ENCODE data around the gene ITGA5. TPM values are rescaled to one million over a fixed set of nuclear protein-coding genes. Genes with fewer than 3 reads are reported as not detected.

ITGA5 gene
- total and polyA plus RNA-seq, 9 of the 15 experiments (the other 6 are each of a cell fraction or from before 2014, with no cell fraction given) = 9.1 to 82.1 (median 47.4) TPM

DNA sequence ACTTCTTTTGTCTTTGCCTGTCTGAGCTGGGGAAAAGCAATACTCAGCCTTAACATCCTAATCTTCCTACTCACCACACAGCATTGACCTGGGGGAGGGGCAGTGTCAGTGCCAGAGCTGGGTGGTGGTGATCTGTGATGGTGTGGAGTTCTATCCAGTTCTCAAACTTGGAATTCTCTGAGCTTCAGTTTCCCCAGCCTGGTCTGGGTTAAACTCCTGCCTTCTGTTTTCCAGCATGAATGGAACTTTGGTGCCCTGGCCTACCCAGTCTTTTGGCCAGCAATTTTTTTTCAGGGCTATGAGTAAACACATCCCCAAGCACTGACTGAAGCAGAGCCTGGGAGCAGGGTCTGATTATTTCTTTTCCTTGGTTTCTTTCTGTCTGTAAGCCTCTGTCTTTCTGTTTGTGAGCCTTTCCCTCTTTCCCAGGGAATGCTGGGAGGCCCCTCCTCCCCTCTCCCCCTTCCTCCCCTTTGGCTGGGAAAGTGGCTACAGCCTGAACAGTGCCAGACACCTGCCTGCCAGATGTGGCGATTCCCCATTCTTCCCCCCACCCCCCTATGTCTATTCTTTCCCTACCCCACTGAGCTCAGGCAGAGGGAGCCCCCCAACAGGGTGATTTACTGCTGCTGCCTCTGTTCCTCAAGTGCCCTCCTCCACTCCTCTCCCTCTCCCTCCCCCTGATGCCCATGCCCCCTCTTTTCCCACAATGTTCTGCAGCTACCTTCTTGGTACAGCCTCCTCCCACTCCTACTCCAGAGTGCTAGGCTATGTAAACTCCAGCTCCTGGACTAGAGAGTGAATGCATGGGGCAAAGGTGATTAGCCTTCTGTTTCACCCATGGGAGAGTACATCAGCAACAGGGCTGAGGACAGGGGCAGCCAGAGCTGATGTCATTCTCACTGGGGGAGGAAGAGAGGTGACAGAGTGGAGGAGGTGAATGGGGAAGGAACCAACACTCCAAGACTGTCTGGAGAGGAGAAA lies 65.9 kb downstream of the ITGA5 start (continued):
- TF ChIP-seq, protein P1, sequence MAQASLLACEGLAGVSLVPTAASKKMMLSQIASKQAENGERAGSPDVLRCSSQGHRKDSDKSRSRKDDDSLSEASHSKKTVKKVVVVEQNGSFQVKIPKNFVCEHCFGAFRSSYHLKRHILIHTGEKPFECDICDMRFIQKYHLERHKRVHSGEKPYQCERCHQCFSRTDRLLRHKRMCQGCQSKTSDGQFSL (CRISPR knock-in tag; IDR thresholded peaks at IDR 0.05) = 0 out of 2 replicates have a peak, but pooled peaks have one; percentile 36
- TF ChIP-seq, protein P1 (tag; IDR thresholded peaks at IDR 0.05) = no peak
- TF ChIP-seq CGGBP1 (CRISPR knock-in tag; IDR thresholded peaks at IDR 0.05) (no peak), JUN (IDR thresholded peaks at IDR 0.05; ENCODE audit: borderline replicate concordance, low read depth, low read length) (peak; percentile 66; the same call in 1 of the 2 replicates), JUN (CRISPR knock-in tag; IDR thresholded peaks at IDR 0.05; ENCODE audit: borderline replicate concordance) (no peak), TEAD1 (CRISPR knock-in tag; IDR thresholded peaks at IDR 0.05) (no peak), ZNF121 (CRISPR knock-in tag; conservative IDR thresholded peaks at IDR 0.05) (no peak), SMAD2 (IDR thresholded peaks at IDR 0.05; ENCODE audit: low read depth, low read length) (no peak), HDGF (IDR thresholded peaks at IDR 0.05) (no peak), HDAC2 (IDR thresholded peaks at IDR 0.05) (no peak), FIP1L1 (IDR thresholded peaks at IDR 0.05; ENCODE audit: low read depth, low read length, poor library complexity, severe bottlenecking) (no peak), MTA1 (IDR thresholded peaks at IDR 0.05; ENCODE audit: borderline replicate concordance) (no peak), ZNF639 (CRISPR knock-in tag; conservative IDR thresholded peaks at IDR 0.05 in 1 of 2, IDR thresholded peaks at IDR 0.05 in 1 of 2) (no peak), ETS2 (tag; IDR thresholded peaks at IDR 0.05; ENCODE audit: borderline replicate concordance, poor library complexity, severe bottlenecking) (no peak), NR2C2 (CRISPR knock-in tag; IDR thresholded peaks at IDR 0.05) (no peak), NR2C2 (tag; IDR thresholded peaks at IDR 0.05) (peak; percentile 38; the same call in 1 of the 2 replicates), CBFA2T3 (IDR thresholded peaks at IDR 0.05) (peak; percentile 39)
- TF ChIP-seq, protein P2, sequence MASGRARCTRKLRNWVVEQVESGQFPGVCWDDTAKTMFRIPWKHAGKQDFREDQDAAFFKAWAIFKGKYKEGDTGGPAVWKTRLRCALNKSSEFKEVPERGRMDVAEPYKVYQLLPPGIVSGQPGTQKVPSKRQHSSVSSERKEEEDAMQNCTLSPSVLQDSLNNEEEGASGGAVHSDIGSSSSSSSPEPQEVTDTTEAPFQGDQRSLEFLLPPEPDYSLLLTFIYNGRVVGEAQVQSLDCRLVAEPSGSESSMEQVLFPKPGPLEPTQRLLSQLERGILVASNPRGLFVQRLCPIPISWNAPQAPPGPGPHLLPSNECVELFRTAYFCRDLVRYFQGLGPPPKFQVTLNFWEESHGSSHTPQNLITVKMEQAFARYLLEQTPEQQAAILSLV (tag; IDR thresholded peaks at IDR 0.05) = no peak
- TF ChIP-seq, protein P3, sequence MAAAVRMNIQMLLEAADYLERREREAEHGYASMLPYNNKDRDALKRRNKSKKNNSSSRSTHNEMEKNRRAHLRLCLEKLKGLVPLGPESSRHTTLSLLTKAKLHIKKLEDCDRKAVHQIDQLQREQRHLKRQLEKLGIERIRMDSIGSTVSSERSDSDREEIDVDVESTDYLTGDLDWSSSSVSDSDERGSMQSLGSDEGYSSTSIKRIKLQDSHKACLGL (CRISPR knock-in tag; IDR thresholded peaks at IDR 0.05; ENCODE audit: borderline replicate concordance, poor library complexity, severe bottlenecking) = no peak
